ENCODE data around the gene NEDD4.

The NEDD4 gene

GRCh38 chr15:55778932-55779331 is 214.5 kb downstream of the NEDD4 start:
- DNase-seq (ENCODE audit: low spot score): no peak
